Superior temporal gyrus (tissue), 1 donor: ENCODE results near the gene MLLT10.

Source experiments
- DNase-seq: peaks from one replicate; pipeline ENCODE4 v3.0.0-alpha.2; 2016; ENCODE audit errors: extremely low spot score

Gene MLLT10

DNA sequence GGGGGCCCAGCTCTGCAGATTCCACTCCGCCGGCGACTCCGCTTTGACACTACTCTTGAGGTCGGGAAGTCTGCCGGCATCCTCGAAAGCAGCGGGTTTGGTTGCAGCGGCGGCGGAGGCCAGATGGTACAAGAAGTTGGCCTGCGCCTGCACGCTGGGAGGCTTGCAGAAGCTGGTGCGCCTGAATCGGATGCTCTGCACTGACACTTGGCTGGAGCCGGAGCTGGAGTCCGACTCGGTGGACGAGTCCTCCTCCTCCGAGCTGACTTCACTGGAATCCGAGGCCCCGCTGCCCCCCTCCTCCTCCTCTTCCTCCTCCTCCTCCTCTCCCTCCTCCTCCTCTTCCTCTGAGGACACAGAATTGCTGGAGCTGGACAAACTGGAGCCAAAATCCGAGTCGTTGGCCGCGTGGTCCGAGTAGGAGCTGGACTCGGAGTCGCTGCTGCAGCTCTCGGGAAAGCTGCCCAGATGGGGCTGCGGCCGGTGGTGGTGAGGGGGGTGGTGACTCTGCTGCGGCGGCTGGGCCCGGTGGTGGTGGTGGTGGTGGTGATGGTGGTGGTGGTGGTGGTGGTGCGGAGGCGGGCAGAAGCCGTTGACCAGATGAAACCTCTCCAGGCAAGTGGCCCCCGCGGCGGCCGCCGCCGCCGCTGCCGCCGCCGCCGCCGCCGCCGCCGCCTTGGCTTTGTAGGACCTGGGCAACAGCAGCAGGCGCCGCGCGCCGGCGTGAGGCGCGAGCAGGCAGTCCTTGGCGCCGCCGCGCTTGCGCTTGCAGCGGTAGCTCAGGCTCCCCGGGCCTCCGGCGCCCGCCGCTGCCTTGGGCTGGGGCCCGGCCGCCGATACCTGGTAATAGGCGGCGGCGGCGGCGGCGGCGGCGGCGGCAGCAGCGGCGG lies 17.5 kb upstream of the MLLT10 start:
- peak; percentile 11 for DNase-seq

DNA sequence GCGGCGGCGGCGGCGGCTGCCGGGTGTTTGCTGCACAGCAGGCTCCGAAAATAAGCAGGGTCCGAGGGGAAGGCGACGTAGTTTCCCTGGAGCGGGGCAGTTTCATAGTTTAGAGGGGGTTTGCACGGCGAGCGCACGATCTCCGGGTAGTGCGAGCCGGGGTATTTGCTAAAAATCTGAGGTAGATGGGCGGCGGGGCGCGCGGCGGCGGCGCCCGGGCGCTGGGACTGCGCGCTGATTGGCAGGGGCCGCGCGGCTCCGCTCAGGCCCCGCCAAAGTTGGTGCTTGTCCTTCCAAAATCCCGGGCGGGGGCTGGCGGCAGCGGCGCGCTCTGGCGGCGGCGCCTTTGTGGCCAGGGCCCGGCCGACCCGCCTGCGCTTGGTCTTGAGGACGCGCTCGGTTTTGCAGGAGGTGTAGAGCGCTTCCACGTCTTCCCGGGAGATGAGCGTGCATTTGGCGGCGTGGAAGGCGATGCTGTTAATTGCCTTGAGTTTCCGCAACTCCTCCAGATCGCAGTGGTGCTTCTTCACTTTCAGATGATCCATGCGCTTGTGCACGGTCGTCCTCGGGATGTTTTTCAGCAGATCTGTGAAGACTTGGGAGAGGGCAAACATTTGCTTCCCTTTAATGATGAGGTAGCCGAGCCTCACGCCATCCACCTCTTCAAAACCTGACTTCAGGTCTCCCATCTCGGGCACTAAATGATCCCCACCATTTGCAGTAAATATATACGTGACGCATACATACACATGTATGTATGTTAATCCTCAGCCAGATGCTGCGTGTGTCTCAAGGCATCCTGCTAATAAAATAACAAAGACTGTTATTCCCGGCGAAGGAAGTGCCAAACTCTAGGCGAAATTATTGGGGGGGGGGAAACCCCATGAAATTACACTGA lies 16.6 kb upstream of the MLLT10 start:
- DNase-seq, result peak; percentile 60

DNA sequence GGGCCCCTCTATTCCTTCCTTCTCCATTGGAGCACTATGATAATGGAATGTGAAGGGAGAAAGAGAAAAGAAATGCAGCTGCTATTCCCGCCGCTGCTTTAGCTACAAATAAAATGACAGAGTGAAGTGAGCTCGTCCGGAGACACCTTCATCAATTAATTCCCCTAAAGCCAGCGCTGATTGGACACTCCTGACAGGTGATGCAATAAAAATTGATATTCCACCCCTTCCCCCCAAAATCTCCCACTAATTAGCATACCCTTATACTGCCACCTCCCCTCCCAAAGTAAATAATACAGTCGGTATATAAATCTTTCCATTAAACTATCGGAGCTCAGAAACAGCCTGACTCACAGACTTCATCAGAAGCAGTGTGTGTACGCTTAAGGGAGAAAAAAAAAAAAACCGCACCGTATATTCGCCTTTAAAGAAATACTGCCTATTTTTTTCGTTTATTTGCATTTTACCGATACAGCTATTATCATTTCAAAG lies 15.8 kb upstream of the MLLT10 start:
- DNase-seq, result peak; percentile 63

DNA sequence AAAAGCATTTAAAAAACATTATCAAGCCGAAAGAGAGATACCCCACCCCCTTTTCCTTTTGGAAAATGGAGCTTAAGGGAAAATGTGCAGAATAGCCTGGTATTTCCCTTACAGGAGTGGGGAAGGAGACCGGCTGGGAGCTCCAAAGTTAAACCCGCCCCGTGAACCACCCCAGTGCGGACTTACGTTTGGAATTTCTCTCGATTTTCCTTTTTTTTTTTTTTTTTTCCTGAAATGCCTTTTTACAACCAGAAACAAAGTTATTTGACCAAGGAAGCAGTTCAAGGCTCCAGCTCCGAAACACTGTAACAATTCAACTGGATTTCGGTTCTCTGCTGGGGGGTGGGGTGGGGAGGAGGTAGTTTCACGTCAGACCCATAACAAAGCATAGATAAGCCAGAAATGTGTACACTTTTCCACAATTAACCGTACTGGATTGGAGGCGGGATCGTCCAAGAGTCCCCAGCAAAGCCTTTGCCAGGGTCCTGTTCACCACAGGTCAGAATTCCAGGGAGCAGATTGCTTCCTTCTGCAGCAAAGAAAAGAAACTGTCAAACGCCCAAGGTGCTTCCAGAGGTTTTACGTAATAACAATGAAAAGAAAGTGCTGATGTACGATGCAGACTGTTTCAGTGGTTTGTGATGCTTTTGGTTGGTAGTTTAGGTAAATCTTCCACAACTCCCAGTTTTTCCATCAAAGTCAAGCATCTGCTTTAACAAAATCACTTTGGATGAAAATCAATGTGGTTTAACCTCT lies 15.2 kb upstream of the MLLT10 start:
- DNase-seq, result peak; percentile 48

DNA sequence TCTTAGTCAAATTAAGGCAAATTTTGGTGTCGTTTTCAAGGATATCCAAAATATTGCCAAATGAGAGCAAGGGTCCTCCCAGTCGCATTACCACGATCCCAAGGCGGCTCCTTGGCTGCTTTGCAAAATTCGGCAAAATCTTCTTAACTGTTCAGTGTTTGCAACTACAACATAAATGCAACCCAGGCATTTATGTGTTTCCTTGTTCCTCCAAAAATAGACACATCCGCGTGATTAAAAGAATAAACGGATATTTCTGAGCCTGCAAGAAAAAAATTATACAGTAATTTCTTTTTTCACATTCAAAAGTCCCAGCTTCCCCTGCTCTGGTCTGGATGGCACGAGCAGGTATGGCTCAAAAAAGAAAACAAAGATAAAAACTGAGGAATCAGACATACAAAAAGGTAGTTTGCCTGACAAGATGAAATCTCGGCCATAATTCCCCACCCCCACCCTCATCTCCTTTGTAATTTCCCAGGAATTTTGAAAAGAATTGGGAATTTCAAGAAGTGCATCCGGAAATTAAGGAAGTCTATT lies 14.6 kb upstream of the MLLT10 start:
- no peak for DNase-seq

DNA sequence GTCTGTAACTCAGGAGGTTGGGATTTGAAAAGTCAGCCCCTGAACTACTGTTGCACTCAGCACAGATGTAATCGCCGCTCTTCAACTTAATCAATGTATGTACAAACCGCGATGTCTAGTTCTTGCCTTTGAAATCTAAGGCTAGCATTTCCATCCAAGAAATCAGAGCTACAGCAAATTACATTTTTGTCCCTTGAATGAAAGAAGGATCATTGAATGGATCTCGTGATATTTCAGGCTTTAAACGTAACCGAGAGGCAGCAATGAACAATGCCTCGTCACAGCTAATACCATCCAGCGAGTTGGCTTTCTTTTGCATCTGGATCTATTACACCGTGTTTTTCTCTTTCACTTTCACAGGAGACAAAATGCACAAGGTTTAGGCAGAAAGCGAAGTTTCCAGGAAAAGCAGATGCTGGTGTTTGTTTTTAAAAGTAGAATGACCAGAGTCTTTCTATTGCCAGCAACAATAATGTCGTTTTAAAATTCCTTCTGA lies 14.0 kb upstream of the MLLT10 start:
- DNase-seq, result peak; percentile 57

DNA sequence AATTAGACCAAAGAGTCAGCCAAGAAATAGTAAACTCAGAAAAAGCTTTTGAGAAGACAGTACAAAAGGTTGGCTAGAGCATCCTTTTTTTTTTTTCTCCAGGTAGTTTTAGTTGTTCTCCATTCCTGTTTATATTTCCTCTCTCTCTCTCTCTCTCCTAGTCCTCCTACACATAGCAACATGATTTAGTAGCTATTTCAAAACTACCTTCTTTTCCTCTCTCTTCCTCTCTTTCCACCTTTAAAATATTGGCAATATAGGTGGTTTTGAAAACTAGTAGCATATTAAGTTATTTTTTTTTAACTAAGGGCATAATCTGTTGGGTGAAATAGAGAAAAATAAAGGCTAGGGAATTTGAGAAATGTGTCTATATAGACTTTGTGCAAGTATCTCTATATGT lies 13.5 kb upstream of the MLLT10 start:
- peak; percentile 9 for DNase-seq

DNA sequence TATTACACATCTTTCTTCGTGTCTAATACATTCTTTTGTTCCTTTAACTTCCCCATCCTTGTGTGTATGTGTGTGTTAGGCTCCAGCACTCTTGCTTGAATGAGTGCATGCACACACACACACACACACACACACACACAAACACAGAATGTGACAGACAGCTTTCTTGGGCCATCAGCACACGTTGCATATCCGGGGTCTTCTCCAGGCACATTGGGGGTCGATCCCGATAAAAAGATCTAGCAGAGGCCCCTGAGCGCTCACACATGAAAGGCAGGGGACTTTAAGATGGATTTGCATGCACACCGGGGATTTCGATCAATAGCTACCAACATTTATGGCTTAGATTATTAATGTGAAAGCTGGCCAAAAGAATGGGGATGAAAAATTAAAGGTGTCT lies 13.1 kb upstream of the MLLT10 start:
- DNase-seq, result peak; percentile 7

DNA sequence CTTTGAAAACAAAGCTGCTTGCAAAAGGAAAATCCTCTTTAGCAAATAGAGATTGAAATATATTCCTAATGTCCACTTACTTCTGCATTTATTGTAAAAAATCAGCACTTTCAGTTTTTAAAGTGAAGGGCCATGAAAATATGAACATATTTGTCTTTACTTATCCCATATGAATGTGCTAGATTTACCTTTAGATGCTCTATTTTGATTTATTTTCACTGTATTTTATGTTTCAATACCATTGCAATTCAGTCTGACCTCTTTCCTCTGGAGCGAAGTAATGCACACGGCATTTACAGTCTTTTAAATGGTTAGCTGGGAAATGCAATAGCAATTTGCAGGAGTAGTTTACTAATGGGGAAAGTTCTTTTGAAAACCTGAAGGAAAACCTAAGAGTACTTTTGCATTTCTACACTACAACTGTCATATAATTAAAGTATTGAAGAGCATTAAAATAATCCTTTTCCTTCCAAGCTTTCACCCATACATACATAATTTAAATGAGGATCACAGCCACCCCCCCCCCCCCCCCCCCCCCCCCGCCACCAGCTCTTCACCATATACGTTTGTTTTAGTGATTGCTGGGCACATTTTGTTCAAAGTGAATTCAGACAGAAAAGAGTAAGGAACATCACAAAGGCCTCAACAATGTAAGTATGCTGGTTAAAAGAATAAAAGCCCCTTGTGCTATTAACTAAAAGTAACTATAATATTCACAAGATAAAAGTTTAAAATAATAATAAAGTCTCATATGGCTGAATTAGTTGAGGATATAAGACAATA lies 12.1 kb upstream of the MLLT10 start:
- no peak for DNase-seq

DNA sequence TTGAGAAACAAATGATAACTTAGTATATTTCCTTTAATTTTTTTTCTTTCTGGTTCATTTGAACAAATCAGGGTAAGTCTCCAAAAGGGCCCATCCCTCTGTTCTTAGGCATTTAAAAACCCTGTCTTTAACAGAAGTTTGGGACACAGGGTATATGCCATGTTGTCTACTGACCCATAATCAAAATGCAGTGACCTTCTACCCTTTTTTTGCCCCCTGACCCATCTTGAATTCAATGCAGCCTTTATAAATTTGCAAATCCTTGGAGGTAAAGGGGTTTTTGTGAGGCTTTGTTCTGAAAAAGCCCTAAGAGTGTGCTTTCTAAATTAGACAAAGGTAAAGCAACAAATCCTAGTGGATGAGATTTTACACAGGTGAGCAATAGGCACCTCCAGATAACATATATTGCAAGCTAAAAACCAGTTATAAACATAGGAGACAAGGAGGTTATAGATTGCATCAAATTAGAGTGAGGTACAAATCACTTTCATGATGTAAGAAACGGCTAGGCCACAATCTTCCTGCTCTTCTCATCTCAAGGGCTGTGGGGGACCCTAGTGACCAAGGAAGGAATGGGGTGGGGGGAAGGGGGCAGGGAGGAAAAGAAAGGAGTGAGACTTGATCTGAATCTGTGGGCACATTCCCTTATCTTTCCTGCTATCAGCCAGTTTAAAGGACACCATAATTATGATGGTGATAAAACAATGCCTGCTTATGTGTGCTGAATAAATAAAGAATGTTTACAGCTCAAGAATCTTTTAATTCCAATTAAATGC lies 11.2 kb upstream of the MLLT10 start:
- DNase-seq, result peak; percentile 12

DNA sequence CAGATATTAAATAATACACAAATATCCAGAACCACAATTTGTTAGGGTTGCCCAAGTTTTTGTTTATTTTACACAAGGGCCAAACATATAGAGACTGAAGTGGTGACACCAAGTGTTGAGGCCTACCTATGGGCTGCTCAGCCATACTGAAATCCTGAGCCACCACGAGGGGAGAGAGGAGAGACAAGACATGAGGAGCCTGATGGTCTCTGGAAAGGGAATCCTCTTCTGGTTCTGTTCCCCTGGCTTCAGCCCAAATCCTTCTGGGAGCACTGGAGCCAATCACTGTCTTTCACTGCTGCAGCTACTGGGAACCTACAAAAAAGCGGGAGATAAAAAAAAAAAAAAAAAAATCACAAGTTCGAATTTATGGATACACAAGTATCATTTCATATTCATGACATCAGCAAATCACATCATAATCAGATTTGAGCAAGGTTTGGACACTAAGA lies 10.4 kb upstream of the MLLT10 start:
- DNase-seq, result peak; percentile 38

DNA sequence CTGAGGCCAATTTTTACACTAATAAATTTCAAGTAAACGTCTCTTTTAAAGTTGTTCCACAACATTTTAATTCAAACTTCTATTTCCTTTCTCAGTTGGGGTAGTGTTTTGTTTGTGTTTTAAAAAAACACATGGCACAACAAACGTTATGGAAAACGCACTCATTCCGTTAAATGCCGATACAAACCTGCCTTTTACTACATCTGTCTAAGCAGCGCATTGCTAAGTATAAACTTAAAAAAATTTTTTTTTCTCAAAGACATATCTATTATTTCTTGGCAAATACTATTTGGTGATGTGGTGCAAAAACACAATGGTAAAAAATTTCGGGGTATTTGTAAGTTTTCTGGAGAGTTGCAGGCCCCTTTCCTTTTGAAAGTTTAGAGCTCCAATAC lies 9.9 kb upstream of the MLLT10 start:
- DNase-seq, result peak; percentile 32

DNA sequence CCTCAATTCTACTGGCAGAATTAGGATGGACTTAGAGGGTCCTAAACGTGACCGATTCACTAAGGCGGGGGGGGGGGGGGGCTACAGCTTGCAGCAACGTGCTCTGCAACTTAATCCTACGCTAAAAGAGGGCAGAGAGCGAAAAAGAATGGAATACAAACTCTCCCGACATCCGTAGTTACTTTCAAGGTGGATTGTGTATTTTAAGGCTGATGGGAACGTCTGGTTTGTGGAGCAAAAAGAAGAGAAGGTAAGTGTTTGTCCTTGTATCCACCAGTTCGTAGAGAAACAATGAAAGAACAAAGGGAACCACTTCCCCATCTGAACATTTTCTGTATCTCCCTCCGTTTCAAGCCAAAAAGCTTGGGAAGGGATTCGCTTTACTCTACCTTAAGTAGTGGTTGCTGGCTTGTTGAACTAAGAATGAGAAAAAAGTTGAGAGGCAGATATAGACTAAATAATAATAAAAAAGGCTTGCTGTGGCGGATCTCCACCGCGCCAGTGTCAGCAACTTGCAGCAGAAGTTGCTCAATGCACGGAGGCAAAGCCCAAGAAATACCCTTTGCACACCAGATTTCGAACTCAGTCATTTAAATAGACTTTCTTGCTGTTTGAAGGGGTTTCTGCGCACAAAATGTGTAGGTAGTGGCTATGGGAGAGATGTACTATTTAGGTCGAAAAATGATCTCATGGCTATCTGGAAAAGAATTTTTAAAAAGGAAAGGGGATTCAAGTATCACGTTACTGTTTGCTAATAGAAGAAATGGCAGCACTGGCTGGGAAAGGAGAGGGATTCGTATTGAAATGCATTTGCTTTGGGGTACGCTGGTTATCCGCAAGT lies 9.3 kb upstream of the MLLT10 start:
- DNase-seq, result peak; percentile 78

DNA sequence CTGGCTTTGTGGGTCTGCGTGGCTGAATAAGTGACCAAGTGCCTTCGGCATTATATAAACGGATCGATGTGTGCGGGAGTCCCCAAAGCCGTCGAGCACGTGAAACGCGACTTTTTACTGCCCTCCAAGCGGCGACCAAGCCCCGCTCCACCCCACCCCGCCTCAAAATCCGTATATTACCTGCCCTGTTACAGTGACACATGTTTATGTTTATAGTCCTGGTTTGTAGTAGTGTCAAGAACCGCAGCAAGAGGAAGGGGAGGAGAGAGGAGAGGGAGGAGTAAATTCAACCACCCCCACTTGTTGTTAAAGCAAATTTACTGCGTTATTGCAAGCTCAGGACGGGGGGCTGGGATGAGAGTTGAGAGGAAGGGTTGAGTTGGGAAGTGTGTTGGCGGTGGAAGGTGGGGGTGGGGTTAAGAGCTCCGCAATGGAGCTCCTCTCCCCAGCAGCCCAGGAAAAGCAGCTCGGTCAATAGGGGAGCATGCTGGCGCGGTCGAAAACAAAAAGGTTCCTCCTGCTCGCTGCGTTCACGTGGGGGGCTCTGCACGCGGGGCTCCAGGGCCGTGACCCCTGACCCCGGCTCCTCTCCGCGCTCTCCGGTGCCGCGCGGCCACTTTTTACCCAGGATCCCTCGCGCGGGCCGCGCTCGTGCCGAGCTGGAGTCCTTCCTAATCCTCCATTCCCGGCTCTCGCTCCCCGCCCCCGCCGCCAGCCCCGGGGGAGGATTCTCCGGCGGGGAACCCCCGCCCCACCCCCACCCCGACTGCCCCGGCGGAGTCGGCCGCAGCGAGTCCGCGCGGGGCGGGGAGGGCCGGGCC lies 8.5 kb upstream of the MLLT10 start, which contains the start of gene SKIDA1:
Gene SKIDA1 (minus strand): TSS at position 316 of the 821 bp plus-strand sequence. CDS start 7,860 bp downstream, outside the sequence.
- DNase-seq, result peak; percentile 80

DNA sequence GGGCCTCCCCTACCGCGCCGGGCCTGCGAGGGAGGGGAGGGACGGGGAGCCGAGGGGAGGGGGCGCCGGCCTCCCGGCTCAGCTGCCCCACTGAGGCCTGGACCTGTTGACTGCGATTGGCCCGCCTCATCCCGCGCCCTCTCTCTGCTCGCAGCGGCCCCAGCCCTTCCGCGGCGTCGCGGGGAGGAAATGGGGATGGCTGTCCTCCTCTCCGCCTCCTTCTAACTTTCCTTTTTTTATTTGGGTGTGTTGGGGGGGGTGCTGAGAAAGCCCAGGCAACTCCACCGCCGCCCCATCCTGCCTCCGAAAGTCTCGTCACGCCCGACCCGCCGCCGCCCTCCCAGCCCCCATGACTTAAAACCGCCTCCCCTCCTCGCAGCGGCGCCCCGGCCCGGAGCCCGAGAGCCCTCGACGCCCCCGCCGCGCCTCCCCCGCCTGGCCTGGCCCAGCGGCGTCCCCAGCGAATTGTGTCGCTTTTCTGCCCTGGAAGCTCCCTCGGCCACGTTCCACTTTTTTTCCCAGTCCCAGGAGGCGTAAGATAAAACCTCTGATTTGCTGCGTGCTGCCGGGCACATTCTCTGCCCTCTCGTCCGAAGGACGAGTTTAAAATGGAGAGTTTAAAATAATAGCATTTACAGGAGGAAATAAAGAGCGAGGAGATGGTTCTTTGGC lies 7.7 kb upstream of the MLLT10 start:
- peak; percentile 48 for DNase-seq

DNA sequence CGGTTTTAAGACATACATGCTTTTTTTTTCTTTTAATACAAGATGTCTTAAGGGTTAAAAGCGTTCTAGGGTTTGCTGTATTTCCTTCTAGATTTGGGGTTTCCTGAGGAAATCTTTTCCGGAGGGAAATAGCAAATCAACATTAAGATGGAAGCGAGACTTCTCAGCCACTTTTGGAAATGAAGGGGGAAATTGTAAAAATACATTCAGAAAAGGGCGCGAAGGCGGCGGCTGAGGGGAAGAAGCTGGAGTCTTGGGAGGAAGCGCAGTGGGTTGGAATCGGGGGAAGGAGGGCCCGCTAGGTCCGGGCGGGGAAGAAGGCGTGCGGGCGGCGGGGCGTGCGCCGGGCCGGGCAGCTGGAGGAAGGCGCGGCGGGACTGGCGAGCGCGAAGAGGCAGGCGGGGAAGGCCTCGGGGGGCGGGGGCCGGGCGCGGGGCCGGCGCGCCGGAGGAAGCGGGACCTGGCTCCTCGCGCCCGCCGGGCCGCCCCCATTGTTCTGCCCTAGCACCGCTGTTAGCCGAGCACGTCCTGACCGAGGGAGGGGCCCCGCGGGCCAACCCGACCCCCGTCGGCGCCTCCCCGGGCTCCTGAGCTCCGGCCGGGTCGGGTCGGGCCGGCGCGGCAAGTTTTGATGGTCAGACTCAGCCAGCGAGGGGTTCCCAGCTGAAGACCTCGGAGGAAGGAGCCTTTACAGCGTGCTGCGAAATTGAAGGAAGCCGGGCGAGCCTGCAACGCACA lies 7.0 kb upstream of the MLLT10 start:
- DNase-seq, result peak; percentile 75
